HepG2 (cell line): ENCODE data around the gene WWTR1. TPM values are rescaled to one million over a fixed set of nuclear protein-coding genes. Genes with fewer than 3 reads are reported as not detected.

Source experiments
- ATF4 ChIP-seq, 2 experiments: fragments of 450-650 bp in 1 of 2; sonication (generic) in 1 of 2; formaldehyde crosslinking; IDR thresholded peaks; 2 replicates each; pipeline versions ENCODE4 v1.5.0 to v1.8.0; 2020 to 2022; ENCODE audit warnings: mild to moderate bottlenecking in 1 of 2, missing genetic modification reagents in 1 of 2
- SUZ12 ChIP-seq: fragments of 150-350 bp; IDR thresholded peaks from 2 replicates; pipeline ENCODE4 v1.6.1; 2014; ENCODE audit warnings: low read depth, low read length
- ZNF230 ChIP-seq: sonication (generic); formaldehyde crosslinking; IDR thresholded peaks from 2 replicates; pipeline ENCODE4 v1.4.0; 2020; ENCODE audit warnings: mild to moderate bottlenecking, missing genetic modification reagents
- ZNF407 ChIP-seq: sonication (generic); formaldehyde crosslinking; IDR thresholded peaks from one replicate; pipeline ENCODE4 v1.5.1; 2020; ENCODE audit warnings: mild to moderate bottlenecking, missing genetic modification reagents; ENCODE audit errors: not compliant biosample characterization
- polyA plus RNA-seq, 8 experiments: library from polyadenylated mRNA; depleted of rRNA in 3 of 8; stranded (reverse) in 7 of 8; unstranded in 1 of 8; fragments of >200 nt; fragmentation: Illumina TruSeq in 4 of 8; extraction: Trizol in 4 of 8; gene quantifications; 2 replicates each; pipeline versions ENCODE4 v1.2.1 to v1.2.3, GENCODE V29; 2011 to 2016; ENCODE audit warnings: low read depth in 4 of 8, missing spikeins in 1 of 8, mixed read lengths in 1 of 8; ENCODE audit not compliant: insufficient read depth in 1 of 8
- total RNA-seq, 5 experiments: library from RNA; depleted of rRNA; stranded (reverse); fragments of >200 nt; fragmentation: Illumina TruSeq; extraction: Trizol; gene quantifications; 2 replicates each; pipeline ENCODE4 v1.2.3, GENCODE V29; 2016; ENCODE audit warnings: low read depth in 1 of 5

WWTR1 gene
- total and polyA plus RNA-seq, 2 of the 13 experiments (the other 11 are each of a cell fraction or from before 2014, with no cell fraction given): 19.7 to 139 TPM

GRCh38 chr3:149496891-149497290 lies 160.9 kb downstream of the WWTR1 start (continued):
- TF ChIP-seq ZNF407 (no peak), SUZ12 (no peak), ZNF230 (CRISPR knock-in tag) (no peak), ATF4 (CRISPR knock-in tag; IDR thresholded peaks at IDR 0.05) (no peak)
